ENCODE results near the gene BPIFA1. TPM values are rescaled to one million over a fixed set of nuclear protein-coding genes. Genes with fewer than 3 reads are reported as not detected.

BPIFA1 gene
- not detected in 2 replicates for total RNA-seq (2011; cell fraction: chromatin; rRNA removed; ENCODE audit: low replicate concordance)
- total RNA-seq (2011; cell fraction: nucleolus; rRNA removed), result not detected in 2 replicates
- total RNA-seq (2011; cell fraction: nucleoplasm; rRNA removed), result not detected in 2 replicates
- total RNA-seq (2014; rRNA removed) (not detected in 2 replicates), total RNA-seq (2014; rRNA removed; fragmentation: Illumina TruSeq; extraction: Trizol) (not detected in 2 replicates), total RNA-seq (2015; rRNA removed; fragmentation: Illumina TruSeq; extraction: Trizol) (not detected in 2 replicates), total RNA-seq (2021) (not detected in 2 replicates), polyA plus RNA-seq (2011; rRNA removed) (not detected in 2 replicates), polyA plus RNA-seq (2014; fragmentation: Illumina TruSeq; extraction: Trizol) (not detected in 2 replicates), polyA plus RNA-seq (2014; fragmentation: Nextera tagmentation; extraction: Ambion mirVana) (not detected), polyA plus RNA-seq (2014; rRNA removed) (not detected in 2 replicates), polyA minus RNA-seq (2011; rRNA and poly(A)+ RNA removed) (not detected in 2 replicates), Bru-seq, nascent RNA (not detected), BruChase-seq, experiment 1, labeled RNA remaining after a 2-hour chase (not detected), BruChase-seq, experiment 2, labeled RNA remaining after a 6-hour chase (not detected)
- not detected in 2 replicates for polyA plus RNA-seq (2011; cell fraction: cytosol; rRNA removed)
- polyA plus RNA-seq (2011; cell fraction: nucleus; rRNA removed), result not detected in 2 replicates
- polyA plus RNA-seq (2012), result not detected in 2 replicates
- polyA minus RNA-seq (2011; cell fraction: cytosol; rRNA and poly(A)+ RNA removed), result not detected in 2 replicates
- polyA minus RNA-seq (2011; cell fraction: nucleus; rRNA and poly(A)+ RNA removed), result not detected in 2 replicates
- long read RNA-seq, experiment 1, result 0 reads
- long read RNA-seq, experiment 2, result 0 reads
- long read RNA-seq, experiment 3, result 0 reads

- no peak within 1 kb of the TSS for H2AFZ ChIP-seq (ENCODE audit: low read depth, low read length)
- peaks cover 2 to 4% of the 10 kb centered on the region in 2 experiments; a peak in 1 of 5 replicates for H3K27me3 ChIP-seq (ENCODE audit: control insufficient read depth in 2 of 2, insufficient read depth in 2 of 2, low read length in 2 of 2)
- no peaks in the 10 kb centered on the region for H3K4me1 ChIP-seq (replicated peaks in 1 of 2; ENCODE audit: control insufficient read depth in 2 of 2, insufficient read depth in 2 of 2, low read length in 2 of 2)
- H3K9me1 ChIP-seq (ENCODE audit: control insufficient read depth, insufficient read depth, low read length), result no peaks in the 10 kb centered on the region
- no peak for ATAC-seq
- in situ Hi-C loops (cut with MboI) (no loop called here), intact Hi-C loops (cut with micrococcal nuclease) (loop anchor here (10.0 kb wide), 1 partner anchor 59 kb away; no protein-coding TSS in a partner anchor)
- no peaks in the 10 kb centered on the region for H4K20me1 ChIP-seq (replicated peaks; ENCODE audit: control insufficient read depth, insufficient read depth, low read length)
- TF ChIP-seq CCAR2 (IDR thresholded peaks at IDR 0.05; ENCODE audit: low read depth, low read length) (no peak), BMI1 (IDR thresholded peaks at IDR 0.05; ENCODE audit: low read length) (no peak), IFI16 (CRISPR knock-in tag; IDR thresholded peaks at IDR 0.05) (no peak), USF2 (CRISPR knock-in tag; IDR thresholded peaks at IDR 0.05) (no peak)
- CTCF ChIA-PET (ENCODE audit: low intra/inter-chr PET ratio), result no interaction called here
- H3K4me2 ChIP-seq (ENCODE audit: insufficient read depth, low read length), result no peak within 1 kb of the TSS
- no peak within 1 kb of the TSS for H3K9ac ChIP-seq (ENCODE audit: insufficient read depth in 1 of 2, low read depth in 2 of 2, low read length in 2 of 2)
- no peaks in the 10 kb centered on the region for H3K36me3 ChIP-seq (ENCODE audit: control insufficient read depth, insufficient read depth, low read length)
- H3K9me3 ChIP-seq (replicated peaks; ENCODE audit: control insufficient read depth, insufficient read depth, low read depth, low read length), result no peaks in the 10 kb centered on the region
- DNase-seq (ENCODE audit: extremely low read depth in 1 of 4, low spot score in 3 of 4), result no peak
- FAIRE-seq, result no peak
- BruUV-seq (replicated peaks), result no TSS peak
- POLR2A ChIA-PET, result no interaction called here
- WGBS (ENCODE audit: insufficient coverage, low coverage, missing lambda C conversion rate), result 0% methylated on average over 5 of the region's 5 CpGs
- H3K79me2 ChIP-seq (ENCODE audit: control insufficient read depth, insufficient read depth, low read length), result no peaks in the 10 kb centered on the region
- H3K27ac ChIP-seq (ENCODE audit: extremely low read depth, low read depth, low read length), result no peak within 1 kb of the TSS
- H3K4me3 ChIP-seq, result no peak within 1 kb of the TSS
These were observed at the start of gene BPIFA1 for GRCh38 chr20:33235696-33236095. TSS of gene BPIFA1 (plus strand) at chr20:33235996. CDS start at chr20:33237712, 1,716 bp downstream.

Measured in K562 (cell line).